Vagina (tissue), 2 donors: ENCODE measurements around the gene PCBP3.

Source experiments
- POLR2A ChIP-seq, 2 donors: fragments of 450-650 bp; IDR thresholded peaks; one replicate each; pipeline ENCODE4 v1.6.1; 2017; ENCODE audit warnings: antibody characterized with exemption in 2 of 2, mild to moderate bottlenecking in 2 of 2, moderate library complexity in 2 of 2
- TF ChIP-seq, protein P1 (sequence below), 3 experiments: fragments of 450-650 bp in 2 of 3; fragments of 200-600 bp in 1 of 3; sonication (generic) in 1 of 3; IDR thresholded peaks; one replicate each; pipeline ENCODE4 v1.5.1; 2017 to 2019; ENCODE audit warnings: antibody characterized with exemption in 3 of 3, mild to moderate bottlenecking in 2 of 3, moderate library complexity in 2 of 3

DNA sequence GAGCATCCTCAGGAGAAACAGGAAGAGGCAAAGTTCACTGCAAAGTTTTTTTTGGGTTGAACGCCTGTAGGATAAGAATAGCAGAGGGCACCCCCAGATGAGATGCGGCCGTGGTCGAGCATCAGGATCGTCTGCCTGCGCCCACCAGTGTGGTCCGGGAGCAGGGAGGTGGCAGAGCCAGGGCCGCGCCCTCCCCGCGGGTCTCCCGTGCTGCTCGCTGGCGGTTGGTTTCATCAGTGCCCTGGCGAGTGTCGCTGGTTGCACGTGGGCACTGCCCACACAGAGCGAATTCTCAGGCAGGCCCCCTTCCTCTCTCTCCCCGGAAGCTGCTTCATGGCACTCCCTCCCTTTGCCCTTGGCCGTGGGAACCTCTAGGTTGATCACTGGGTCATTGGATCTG, 120.0 kb downstream of the PCBP3 start:
- TF ChIP-seq, protein P1, sequence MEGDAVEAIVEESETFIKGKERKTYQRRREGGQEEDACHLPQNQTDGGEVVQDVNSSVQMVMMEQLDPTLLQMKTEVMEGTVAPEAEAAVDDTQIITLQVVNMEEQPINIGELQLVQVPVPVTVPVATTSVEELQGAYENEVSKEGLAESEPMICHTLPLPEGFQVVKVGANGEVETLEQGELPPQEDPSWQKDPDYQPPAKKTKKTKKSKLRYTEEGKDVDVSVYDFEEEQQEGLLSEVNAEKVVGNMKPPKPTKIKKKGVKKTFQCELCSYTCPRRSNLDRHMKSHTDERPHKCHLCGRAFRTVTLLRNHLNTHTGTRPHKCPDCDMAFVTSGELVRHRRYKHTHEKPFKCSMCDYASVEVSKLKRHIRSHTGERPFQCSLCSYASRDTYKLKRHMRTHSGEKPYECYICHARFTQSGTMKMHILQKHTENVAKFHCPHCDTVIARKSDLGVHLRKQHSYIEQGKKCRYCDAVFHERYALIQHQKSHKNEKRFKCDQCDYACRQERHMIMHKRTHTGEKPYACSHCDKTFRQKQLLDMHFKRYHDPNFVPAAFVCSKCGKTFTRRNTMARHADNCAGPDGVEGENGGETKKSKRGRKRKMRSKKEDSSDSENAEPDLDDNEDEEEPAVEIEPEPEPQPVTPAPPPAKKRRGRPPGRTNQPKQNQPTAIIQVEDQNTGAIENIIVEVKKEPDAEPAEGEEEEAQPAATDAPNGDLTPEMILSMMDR (IDR thresholded peaks at IDR 0.05): no peak
- no peak for TF ChIP-seq POLR2A (IDR thresholded peaks at IDR 0.05)
